GM19035 (cell line): Measurements from ENCODE around the gene PRSS3.
"Not testable (repeated sequence)": the region's sequence is repeated elsewhere in the genome, so short reads cannot be mapped to it uniquely, and the experiment has no call there.

Experiments used
- ATAC-seq: cut with Tn5 transposase; IDR thresholded peaks from one replicate; pipeline ENCODE4 v1.9.1; 2021; ENCODE audit not compliant: unreplicated experiment

The PRSS3 gene

DNA sequence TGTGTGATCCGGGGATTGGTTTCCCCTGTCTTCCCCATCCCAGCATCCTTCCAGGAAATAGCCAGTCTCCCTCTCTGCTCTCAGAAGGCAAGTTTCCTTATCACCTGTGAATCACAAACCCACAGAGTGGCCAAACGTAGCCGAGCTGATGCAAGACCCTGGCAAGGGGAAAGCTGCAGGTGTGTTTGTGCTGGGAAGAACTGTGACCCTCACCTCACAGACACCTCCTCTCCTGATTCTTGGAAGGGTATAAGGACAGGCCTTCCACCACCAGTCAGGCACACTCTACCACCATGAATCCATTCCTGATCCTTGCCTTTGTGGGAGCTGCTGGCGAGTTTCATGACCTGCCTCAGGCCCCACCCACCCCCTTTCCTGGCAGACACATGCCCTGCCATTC, at the start of gene PRSS3:
Gene PRSS3 (plus strand): TSS at position 281 of the 400 bp plus-strand sequence. CDS start 13 bp downstream, at position 294.
- no peak for ATAC-seq

DNA sequence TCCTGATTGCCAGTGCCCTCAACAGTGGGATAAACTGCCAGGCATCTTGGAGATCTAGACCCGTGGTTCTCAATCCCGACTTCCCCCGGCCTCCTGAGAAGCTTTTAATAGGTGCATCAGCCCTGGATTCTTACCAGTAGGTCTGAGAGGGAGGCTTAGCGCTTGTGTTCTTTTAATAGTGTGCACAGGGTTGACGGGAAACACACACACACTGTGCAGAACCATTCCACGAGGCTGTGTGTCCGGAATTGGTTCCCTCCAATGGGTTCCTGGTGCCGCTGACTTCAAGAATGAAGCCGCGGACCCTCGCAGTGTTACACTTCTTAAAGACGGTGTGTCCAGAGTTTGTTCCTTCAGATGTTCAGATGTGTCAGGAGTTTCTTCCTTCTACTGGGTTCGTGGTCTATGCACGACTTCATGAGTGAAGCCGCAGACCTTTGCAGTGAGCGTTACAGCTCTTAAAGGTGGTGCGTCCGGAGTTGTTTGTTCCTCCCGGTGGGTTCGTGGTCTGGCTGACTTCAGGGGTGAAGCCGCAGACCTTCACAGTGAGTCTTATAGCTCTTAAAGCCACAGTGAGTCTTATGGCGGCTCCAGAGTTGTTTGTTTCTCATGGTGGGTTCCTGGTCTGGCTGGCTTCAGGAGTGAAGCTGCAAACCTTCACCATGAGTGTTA, 46.6 kb upstream of the PRSS3 start:
- no peak for ATAC-seq

DNA sequence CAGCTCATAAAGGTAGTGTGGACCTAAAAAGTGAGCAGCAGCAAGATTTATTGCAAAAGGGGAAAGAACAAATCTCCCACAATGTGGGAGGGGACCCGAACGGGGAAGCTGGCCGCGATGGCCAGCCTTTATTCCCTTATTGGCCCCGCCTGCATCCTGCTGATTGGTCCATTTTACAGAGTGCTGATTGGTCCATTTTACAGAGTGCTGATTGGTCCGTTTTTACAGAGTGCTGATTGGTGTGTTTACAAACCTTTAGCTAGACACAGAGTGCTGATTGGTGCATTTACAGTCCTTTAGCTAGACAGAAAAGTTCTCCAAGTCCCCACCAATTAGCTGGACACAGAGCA, 46.1 kb upstream of the PRSS3 start:
- ATAC-seq = not testable (repeated sequence)

DNA sequence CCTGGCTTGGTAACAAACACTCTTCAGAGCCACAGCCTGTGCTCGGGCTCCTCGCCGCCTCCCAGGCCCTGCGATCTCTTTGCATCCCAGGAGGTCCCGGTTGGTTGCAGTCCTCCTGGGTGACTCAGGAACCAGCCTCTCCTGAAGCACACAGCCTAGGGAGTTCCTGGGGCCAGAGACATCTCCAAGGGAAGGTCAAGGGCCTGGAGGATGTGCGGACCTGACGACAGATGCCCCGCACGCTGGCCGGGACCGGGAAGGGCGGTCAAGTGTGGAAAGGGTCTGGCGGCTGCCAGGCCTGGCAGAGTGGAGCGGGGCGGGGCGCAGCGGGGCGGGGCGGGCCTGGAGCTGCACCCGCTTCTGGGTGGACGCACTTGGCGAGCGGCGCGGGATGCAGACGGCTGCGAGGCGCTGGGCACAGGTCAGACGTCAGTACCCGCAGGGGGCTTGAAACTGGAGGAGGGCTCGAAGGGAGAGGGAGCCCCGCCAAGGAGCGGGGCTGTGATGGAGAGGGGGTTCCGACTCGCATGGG, 45.0 kb upstream of the PRSS3 start:
- ATAC-seq = no peak

DNA sequence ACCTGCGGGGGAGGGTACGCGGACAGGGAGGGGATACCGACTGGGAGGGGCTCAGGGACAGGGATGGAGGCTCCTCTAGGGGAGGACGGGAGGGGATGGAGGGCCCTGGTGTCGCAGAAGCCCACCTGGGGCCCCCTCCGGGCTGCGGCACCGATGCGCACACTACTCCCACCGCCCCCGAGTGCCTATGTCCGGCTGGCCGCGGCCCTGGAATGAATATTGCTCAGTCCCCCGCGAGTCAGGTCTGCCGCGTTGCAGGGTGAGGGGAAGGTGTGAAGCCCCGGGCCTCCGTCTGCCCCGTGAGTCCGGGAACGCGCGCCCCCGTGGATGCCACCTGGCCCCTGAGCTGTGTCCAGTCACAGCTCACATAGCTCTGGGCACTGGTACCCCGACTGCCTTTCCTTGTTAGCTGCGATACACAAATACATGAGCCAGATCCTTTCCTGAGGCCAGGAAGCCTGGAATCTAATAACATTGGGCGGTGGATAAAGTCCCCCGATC, 44.5 kb upstream of the PRSS3 start:
- ATAC-seq = no peak

DNA sequence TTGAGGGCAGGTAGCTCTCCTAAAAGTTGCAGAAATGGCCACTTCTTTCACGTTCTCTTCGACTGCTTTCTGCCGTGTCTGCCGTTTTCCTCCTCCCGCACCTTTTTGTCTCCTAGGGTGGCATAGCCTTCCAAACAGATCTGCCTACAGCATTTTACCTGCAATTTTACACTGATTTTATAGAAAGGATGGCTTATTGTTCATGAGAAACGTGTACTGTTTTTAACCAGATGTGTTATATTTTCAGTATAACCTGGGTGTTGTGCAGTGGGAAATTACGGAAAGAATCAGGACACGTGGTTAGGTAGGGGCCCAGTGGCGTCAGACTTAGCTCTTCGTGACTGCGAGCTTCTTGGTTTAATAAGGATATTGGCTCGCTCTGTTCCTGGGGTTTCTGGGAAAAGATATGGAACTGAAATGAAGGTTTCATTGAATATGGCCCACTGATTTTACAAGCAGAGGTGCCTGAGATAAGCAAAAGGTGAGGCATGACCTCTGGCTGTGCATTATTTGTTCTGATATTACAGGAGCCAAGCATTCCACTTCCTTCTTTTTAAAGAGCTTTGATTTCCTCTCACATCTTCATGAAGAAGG, 43.7 kb upstream of the PRSS3 start:
- no peak for ATAC-seq

DNA sequence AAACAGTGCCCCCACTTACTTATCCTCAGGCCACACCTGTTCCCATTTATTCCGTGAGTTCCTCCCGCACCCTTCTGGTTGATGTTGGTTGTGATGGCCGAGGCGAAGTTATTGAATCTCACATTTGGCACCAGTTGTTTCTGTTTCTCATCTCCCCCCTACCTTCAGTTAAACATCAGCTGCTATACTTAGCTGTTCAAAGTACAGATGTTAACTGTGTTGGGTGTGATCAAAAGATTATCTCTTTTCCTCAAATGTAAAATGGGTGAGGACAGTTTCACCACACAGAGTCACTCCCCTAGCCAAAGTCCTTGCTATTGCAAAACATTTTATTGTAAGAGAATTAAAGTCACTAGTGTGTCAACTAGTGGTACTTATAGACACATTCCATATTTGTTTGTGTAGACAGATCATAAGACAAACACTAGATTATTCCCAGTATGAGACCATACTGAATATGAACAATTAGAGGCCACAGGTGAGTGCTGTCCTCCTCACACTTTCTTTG, 43.2 kb upstream of the PRSS3 start:
- no peak for ATAC-seq

DNA sequence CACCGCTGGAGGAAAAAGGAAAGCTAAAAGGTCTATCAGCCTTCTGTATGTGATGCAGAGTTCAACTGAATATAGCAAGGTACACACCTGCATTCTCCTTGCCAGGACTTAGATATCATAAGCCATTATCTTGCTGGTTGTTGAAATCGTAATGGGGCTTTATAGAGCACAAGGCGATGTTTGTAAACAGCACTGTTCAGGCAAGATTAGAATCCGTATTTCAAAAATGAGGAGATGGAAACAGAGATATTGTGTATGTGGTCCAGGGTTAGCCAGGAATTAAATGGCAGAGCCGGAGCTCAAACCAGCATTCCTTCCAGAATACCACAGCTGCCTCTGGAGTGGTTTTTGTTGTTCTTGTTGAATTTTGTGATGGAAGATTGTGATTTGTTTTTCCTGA, 42.6 kb upstream of the PRSS3 start:
- not testable (repeated sequence) for ATAC-seq

DNA sequence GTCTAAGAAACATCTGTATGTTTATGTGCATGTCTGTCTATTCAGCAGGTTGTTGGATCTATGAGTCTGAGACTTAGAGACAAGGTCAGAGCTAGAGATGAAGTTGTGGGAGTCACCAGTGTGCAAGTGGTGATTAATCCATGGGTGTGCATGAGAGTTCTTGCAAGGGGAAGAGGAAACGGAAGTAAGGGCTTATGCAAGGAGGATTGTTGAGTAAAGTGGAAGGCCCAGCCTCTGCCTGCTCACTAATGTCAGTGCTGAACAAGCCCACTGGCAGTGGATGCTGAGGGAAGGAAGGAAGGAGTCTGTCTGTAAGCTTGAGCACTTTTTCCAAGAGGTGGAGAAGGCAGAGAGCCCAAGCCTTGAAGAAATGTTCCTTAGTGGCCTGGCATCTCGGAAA, 35.7 kb upstream of the PRSS3 start:
- not testable (repeated sequence) for ATAC-seq

DNA sequence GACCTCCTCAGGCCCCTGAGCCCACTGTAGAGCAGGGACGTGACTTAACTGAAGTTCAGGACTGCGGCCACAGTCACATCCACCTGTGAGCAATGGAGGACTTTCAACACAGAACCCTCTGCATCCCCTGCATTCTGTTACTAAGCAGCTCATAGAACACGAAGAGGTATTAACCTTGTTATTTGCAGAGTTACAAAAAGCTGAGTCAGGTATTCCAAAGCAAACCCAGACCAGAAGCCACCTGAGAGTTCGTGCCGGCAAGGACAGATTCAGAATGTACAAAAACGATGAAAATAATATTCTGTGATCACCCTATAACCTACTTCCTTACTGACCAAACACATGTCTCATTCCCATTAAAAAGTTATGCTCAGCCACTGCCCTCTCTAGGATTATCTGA, 33.0 kb upstream of the PRSS3 start:
- ATAC-seq = no peak

DNA sequence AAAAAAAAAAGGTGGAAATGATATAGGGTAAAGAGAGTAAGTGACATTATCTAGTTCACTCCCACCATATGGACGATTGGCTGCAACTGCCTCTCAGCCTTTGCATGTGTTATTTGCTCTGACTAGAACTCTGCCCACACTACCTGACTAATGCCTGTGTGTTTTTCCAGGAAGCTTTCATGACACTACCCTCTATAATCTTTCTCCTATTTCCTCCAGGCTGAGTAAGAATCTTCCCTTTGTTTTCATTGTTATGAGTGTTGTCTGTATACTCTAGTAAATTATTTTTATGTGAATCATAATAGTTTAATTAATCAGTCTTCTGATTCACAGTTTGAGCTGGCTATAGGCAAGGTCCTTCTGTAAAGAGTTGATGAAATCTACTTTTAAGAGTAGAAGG, 31.7 kb upstream of the PRSS3 start:
- ATAC-seq = not testable (repeated sequence)

DNA sequence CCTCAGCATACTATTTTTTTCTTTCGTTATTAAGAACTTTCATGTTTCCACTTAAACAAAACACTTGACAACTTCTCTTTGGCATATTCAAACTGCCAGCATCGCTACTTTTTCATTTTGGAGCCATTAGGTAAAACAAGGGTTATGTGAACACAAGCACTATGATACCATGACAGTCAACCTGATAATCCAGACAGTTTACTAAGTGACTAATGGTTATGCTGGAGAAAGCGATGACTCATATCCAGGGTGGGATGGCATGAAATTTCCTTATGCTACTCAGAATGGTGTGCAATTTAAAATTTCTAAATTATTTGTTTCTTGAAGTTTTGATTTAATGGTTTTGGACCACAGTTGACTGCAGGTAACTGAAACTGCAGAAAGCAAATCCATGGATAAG, 29.9 kb upstream of the PRSS3 start:
- no peak for ATAC-seq

DNA sequence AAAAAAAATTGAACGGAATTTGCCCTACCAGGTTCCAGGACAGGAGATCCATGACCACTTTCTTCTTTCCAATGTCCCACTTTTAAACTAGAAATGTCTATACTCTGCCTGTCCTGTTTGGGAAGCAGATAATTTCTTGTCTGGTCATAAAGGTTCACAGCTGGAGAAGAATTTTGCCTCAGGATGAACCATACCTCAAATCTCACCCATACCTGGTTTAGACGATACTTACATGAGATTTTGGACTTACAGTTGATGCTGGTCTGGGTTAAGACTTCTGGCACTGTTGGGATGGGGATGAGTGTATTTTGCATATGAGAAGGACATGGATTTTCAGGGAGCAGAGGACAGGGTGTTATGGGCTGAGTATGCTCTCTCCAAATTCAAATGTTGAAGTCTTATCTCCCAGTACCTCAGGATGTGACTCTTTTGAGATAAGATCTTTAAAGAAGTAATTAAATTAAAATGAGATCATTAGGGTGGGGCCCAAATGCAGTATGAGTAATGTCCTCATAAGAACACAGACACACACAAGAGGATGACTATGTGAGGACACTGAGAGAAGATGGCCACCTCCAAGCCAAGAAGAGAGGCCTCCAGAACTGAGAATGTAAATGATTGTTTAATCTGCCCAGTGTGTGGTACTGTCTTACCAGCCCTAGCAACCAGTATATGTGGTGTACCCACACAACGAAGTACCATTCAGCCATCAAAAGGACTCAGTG, 25.0 kb upstream of the PRSS3 start:
- not testable (repeated sequence) for ATAC-seq

DNA sequence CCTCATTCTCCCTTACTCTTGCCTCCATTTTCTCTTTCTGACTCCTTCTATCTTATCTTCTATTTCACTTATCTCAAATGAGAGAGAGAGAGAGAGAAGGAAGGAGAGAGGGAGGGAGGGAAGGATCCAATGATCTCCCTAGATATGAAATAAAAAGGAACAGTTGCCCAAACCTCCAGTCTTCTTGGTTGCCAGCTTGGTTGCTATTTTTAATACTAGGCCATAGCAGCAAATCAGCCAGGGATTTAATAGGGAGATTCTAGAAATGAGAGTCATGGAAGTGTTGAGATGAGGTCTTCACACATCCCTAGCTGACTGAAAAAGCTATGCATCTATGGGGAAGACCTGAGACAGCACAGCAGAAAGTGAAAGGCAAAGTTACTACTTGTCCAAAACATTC, 22.2 kb upstream of the PRSS3 start:
- ATAC-seq = not testable (repeated sequence)

DNA sequence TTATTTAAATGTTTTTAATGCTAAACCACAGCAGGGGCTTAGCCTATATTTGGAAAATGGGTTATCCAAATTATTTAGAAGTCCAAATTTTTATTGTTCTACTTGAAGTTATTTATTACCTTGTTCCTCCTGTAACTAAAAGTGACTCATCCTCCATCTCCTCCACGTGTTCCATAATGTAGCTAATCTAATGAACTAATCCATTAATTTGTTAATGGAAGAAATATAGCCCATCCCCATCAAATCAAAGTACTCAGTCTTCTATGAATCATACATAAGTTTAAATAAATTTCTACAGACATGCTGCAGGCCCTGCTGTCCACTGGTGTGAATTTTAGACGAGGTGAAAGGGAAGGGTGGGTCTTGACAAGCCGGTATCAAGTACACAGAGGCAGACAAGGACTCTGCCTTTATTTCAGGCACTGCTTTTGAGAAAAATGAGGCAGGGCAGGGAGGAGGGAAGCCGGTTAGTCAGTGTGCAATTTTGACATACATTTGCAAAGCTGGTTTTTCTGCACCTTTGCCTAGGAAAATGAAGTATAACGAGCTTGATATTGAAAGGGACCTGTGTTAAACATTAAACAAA, 21.2 kb upstream of the PRSS3 start:
- ATAC-seq = not testable (repeated sequence)

DNA sequence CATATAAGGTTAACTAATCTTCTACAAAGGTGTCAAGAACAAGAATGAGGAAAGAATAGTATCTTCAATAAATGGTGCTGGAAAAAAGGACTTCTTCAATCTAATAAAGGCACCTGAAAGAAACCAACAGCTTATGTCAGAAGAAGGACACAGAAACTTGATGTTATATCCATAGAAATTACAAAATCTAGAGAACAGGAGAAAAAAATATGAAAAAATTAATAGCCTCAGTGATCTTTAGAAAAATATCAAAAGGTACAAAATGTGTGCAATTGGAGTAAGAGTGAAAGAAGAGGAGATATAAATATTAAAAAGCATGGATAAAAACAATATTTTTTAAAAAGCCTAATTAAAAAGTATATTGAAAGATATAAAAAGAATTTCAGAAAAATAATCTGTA, 18.8 kb upstream of the PRSS3 start:
- no peak for ATAC-seq

DNA sequence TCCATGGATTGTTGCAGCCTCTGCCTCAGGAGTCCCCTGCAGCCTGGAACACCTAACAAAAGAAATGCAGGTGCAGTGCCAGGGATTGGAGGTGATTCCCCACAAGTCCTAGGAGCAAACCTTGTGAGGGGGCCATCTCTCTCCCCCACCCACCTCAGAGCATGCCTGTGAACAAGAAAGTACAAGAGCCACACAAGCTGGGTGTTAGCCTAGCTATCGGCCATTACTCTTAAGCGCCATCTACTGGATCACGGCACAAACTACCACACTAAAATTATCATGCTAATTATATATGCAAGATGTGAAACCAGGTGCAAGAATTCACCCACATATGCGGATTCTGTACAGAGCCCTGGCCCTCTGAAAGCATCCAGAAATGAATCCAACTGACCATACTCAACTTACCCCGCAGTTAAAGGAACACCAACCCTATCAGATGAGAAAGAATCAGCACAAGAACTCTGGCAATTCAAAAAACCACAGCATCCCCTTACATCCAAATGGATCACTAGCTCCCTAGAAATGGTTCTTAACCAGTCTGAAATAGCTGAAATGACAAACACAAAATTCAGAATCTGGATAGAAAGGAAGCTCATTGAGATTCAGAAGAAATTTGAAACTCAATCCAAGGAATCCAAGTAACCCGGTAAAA, 16.5 kb upstream of the PRSS3 start:
- ATAC-seq = no peak

DNA sequence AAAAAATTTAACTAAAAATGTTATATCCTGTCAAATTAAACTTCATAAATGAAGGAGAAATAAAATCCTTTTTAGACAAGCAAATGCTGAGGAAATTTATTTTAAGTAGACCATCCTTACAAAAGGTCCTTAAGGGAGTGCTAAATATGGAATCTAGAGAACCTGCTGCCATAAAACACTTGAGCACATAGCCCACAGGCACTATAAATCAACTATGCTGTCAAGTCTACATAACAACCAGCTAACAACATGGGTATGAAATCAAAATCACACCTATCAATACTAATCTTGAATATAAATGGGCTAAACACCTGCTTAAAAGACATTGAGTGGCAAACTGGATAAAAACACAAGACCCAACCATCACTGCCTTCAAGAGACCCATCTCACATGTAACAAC, 15.1 kb upstream of the PRSS3 start:
- no peak for ATAC-seq

DNA sequence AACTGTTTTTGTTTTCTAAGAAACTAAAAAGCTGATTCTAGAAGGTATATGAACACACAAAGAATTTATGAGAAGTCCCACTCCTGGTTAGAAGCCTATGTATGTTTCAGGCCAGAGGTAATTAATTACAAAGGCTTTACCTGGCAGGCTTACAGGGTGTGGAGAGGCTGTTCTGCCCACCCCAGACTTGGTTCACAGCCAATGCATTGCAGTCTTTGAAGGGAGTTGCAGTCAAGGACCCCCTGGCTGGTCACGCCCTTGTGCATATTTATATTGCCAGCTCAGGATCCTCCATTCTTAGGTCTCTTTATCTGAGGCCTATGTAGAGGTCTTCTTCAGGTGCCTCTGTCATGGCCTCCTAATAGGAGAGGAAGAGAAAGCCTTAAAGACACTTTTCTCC, 13.6 kb upstream of the PRSS3 start:
- ATAC-seq = no peak

DNA sequence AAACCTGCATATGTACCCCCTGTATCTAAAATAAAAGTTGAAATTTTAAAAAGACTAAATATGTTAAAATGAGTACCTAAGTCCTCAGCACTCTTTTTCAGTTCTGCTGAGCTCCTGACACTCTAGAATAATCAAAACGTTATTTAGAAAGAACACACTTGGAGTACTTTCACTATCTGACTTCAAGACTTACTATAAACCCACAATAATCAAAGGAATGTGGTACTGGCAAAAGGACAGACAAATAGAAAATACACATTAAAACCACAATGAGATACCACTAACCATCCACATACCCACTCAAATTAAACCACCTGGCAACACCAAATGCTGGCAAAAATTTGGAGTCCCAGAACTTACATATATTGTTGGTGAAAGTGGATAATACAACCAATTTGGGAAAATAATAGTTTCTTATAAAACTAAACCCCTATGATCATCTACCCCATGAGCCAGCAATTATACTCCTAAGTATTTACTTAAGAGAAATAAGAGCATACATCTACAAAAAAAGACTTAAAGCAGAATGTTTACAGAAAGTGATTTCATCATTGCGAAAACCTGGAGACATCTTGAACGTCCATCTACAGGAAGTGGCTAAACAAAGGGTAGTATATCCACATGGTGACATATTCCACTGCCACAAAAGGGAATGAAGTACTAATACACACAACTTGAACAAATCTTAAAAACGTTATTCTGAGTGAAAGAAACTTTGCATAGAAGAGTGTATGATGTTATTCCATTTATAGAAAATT, 12.8 kb upstream of the PRSS3 start:
- ATAC-seq = no peak
